Suppressor macrophage treated with lipopolysaccharide for 4 hours (primary cell): ENCODE measurements around the gene SCN3B.
"Not testable (repeated sequence)": the region's sequence is repeated elsewhere in the genome, so short reads cannot be mapped to it uniquely, and the experiment has no call there.

Experiments
- DNase-seq: peaks from one replicate; pipeline ENCODE4 v3.0.0-alpha.2; 2020

SCN3B gene, protein sequence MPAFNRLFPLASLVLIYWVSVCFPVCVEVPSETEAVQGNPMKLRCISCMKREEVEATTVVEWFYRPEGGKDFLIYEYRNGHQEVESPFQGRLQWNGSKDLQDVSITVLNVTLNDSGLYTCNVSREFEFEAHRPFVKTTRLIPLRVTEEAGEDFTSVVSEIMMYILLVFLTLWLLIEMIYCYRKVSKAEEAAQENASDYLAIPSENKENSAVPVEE

DNA sequence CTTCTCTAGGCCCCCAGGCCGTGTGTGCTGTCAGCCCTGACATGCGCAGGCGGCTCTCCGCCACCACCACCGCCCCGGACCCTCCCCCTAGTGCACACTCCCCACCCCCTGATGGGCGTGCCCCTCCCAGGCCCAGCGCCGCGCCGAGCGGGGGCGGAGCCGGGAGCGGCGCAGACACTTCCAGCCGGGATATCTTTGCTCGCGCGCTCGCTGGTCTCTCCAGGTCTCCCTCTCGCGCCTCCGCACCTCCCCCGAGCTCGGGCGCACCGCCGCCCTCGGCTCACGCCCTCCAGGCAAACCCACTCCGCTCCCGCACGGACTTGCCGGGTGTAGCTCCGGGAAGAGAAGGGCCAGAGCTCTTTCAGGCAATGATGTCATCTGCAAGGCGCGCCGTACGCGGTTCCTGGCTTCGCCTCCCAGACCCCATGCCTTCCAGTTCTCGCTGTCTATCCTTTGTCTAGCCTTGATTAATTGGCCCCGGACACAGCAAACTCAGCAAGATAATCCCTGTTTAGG is at the start of gene SCN3B:
SCN3B (minus strand) TSS at position 59 of the 516 bp plus-strand sequence. CDS start 823 bp downstream, outside the sequence.
- DNase-seq = peak; percentile 21

DNA sequence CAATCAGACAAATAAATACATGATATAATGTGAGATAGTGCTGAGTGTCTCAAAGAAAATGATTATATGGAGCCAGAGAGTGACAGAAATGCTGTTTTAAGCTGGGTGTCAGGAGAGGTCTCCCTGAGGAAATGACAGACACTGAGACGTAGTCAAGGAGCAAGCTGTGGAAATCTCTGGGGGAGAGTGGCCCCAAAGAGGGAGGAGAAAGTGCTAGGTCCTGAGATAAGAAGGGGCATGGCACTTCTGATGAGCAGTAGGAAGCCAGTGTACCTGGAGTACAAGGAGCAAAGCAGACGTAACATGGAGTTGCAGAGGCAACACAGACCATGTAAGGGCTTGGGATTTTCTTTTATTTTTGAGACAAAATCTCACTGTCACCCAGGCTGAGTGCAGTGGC is 48.3 kb upstream of the SCN3B start:
- no peak for DNase-seq

DNA sequence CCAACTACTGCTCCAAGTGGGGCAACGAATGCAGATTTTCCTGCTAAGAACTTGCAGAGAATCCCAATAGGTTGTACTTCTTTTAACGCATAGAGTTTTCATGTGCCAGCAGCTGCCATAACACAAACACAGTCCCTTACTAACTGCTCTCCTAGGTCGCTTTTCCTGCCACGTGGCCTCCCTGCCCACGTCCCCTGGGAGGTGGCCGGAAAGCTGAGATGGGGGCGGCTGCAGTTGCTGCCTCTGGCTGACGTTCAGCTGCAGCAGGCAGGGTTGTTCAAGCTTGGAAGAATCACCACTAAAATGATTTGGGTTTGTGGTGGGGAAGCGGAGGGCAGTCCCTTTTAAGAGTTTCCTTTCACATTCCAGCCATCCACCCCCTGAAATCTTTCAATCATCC is 47.7 kb upstream of the SCN3B start:
- no peak for DNase-seq

DNA sequence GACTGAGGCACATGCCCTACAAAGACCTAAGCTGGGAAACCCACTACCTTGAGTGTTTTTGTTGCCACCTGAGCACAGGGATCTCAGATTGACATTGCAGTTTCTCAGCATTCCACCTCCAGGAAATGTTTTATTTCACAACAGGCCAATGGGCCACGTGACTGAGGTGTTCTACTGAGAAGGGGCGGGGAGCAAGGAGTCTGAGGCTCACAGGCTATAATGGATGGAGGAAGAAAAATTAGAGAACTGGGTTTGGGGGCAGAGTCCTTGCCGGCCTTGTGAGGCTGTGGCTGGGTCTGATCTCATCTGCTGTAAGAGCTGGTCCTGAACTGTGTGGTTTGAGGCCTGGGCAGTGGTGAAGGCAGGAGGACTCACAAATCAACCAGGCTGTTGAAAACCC is 46.3 kb upstream of the SCN3B start:
- DNase-seq = no peak

DNA sequence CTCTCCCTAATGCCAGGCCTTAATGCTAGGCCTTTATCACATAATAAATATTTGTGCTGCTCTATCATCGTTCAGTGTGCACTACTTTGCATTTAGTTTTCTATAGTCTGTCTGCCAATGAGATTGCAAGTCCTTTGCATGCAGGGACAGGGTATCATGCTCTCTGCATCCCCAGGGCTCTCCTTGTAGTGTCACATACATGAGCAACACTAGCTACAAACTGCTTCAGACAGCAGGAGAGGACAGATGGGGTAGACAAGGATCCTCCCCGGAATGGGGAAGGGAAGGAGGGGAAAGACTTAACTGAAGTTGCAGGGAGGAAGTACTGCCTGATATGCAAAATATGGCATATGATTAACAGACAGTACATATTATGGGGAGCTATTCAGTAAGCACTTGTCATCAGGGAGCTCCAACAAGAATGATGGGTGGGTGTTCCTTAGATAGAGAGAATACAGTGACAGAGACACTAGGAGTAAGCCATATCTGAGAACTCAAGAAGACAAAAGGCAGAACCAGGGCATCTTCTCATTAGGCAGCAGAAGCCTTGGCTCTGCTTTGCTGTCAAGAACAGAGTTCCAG is 44.2 kb upstream of the SCN3B start:
- DNase-seq = peak; percentile 3

DNA sequence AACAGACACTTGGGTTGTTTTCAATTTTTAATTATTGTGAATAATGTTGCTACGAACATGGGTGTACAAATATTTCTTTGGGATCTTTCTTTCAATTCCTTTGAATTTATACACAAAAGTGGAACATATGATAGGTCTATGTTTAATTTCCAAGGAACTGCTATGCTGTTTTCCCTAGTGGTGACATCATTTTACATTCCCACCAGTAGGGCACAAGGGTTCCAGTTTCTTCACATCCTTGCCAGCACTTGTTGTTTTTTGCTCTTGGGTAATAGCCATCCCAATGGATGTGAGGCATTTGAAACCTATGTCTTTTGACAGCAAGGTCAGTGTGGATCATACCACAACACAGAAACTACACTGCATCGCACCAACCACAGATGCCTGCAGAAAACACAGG is 41.8 kb upstream of the SCN3B start:
- no peak for DNase-seq

DNA sequence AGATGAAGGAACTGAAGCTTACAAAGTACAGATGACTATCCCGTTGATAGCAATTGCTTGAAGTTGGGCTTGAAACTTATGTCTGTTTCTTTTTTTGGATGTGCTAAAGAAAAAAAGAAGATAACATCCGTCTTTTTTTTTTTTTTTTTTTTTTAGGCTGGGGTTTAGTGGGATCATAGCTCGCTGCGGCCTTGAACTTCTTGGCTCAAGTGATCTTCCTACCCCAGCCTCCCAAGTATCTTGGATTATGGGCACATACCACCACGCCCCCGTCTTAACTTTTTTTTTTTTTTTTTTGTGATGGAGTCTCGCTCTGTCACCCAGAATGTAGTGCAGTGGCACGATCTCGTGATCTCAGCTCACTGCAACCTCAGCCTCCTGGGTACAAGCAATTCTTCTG is 40.8 kb upstream of the SCN3B start:
- no peak for DNase-seq

DNA sequence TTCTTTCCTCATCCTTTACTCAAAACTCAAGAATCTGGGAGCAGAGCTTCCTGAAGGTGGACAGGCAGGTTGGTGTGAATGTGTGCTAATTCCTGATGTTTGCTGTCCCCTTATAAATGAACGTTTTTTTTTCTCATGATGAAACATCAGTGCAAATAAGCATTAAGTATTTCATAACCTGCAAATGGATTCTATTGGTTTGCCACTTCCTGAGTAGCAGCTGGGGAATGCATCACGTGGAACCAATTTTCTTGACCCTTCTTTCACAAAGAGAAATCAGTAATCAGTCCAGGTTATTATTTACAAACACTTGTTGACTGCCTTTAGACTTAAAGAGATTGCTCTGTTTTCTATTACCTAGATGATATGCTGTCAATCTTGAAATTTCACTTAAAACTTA is 40.1 kb upstream of the SCN3B start:
- DNase-seq = no peak

DNA sequence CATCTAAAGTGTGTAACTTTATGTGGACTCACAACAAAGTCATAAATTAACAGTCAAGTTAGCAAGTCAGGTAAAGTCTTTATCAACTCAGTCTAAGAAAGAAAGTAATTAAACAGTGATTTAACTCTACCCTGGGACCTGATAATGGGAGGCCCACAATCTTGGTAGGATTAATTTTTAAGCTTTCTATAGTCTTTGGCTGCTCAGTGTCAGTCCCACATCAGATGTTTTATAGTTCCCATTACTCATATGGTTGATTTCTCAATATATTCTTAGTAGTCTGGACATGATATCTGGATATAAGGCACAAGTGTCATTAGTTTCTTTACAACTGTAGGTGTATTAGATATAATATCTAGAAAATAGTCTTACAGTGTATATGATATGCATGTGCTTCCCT is 38.5 kb upstream of the SCN3B start:
- DNase-seq = no peak

DNA sequence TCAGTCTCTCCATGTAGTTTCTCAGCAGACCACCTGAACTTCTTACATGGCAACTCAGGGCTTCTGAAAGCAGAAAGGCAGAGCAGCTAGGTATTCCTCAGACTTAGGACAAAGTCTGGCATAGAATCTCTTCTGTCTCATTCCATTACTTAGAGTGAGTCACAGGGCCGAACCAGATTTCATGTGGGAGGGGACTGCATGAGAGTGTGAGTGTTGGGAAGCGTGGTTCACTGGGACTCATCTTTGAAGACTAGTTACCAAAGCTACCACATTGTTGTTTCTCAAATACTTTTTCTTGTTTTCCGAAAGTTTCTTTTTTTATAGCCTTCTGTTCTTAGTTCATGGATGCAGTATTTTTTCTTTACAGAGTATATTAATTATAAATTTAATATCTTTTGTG is 36.1 kb upstream of the SCN3B start:
- DNase-seq = no peak

DNA sequence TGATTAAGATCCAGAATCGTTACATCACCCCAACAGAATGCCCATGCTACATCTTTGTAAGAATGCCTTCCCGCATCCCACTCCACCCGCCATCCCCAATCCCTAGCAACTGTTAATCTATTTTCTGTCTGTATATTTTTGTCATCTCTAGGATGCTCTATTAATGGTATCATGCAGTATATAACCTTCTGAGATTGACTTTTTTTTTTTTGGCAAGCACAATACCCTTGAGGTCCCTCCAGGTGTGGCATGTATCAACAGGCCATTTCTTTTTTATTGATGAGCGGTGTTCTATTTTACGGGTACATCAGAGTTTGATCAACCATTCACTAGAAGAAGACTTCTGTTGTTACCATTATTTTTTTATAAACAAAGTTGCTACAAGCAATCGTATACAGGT is 30.2 kb upstream of the SCN3B start:
- no peak for DNase-seq

DNA sequence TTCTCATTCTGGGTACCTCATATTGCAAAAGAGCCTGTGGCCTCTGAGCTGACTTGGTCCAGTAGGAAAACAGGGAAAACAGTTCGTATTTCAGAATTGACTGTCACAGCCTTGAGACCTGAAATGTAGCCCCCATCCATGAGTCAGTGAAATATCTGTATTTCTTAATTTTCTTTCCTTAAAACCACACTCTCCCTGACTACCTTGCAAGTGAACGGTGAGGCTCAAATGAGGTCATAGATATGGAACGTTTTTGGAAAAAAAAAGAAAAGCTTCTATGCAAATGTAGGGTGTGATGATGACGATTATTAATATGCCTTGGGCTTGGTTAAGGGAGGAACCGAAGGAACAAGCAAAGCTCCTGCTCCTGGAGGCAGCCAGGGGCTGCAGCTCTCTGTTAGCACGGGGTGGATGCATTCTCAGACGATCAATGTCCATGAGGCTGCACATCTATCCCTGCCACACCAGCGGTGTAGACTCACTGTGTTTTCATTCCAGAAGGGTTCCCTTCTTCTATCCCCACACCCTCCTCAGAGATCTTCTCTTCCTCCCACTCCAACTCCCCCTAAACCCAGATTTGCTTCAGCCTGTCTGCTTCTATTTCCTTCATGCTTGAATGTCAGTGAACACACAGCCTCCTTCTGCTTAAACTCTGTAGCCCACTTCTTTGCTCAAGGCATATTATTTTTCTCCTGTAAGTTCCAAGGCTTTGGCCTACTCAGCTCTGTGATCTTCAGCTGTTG is 29.2 kb upstream of the SCN3B start:
- no peak for DNase-seq

DNA sequence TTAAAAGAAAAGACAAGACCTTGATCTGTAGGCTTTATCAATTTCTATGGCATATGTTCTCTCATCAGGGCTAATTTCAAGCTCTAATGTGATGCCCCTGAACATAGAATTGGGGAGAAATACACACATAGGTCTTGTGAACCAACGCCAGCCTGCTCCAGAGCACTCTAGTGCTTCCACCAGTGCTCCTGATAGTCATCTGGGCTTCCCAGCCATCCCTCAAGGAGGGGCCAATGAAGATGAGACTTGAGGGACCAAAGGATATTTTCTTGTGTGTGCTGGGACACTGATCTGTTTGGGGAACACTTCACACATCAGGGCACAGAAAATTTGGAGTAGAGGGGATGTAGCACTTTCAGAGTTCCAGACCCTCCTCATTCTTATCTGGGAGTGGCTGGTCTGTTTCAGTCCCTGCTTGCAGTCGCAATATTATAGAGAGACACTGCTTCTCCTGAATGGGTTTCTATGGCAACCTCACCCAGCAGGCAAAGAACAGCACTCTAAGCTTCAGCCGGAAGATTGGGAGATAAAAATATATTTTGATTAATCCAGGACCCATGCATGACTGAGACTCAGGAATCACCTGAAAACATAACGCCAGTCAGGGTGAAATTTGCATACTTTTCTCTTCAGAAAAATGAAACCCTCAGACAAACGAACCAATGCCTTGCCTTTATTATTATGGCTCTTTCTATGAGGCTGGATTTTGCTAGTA is 28.4 kb upstream of the SCN3B start:
- no peak for DNase-seq

DNA sequence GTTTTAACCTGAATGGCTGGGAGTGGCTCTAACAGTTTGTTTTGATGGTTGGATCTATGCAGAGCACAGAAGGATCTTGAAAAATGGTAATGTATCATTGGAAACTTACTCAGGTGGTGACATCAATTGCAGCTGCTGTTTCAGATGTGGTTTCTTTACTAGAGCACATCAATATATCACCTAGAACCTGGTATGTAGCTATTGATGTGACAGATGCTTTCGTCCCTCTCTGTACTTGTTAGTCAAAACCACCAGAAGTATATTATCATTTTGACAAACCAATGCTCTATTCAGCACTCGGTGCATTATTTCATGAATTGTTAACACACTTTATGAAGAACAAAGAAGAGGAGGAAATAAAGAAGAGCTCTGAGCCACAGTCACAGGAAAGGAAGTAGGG is 26.6 kb upstream of the SCN3B start:
- DNase-seq = no peak

DNA sequence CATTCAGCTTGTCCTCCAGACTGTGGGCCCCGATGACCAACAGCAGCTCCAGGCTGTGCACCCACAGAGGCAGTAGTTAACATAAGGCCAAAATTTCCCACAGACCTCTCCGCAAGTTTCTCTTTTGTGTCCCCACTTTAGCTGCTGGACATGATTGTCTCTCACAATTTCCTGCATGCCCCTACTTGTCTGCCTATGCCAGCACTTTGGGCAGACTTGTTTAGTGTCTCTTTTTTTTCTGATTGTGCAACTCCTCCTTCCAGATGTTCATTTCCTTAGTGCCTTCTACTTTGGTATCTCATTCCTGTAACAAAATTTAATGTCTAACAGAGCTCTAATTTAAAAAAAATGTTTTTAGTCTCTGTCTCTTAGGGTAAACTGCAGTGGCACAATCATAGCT is 23.8 kb upstream of the SCN3B start:
- no peak for DNase-seq

DNA sequence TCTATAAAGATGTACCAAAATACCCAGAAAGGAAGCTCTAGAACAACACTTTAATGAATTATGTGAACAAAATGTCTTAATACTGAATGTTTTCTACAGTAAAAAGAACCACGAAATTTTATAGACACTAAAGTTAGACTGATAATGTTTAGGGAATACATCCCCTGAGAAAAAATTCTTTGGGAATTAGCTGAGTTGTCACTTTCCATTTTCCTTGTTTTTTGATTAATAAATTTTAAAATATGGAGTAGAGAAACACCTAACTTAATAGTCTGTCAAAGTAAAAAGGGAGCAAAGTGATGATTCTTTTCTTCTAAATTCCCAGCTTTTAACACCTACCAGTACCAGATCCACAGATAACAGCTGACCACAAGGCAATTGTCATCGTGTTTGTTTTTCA is 23.1 kb upstream of the SCN3B start:
- no peak for DNase-seq

DNA sequence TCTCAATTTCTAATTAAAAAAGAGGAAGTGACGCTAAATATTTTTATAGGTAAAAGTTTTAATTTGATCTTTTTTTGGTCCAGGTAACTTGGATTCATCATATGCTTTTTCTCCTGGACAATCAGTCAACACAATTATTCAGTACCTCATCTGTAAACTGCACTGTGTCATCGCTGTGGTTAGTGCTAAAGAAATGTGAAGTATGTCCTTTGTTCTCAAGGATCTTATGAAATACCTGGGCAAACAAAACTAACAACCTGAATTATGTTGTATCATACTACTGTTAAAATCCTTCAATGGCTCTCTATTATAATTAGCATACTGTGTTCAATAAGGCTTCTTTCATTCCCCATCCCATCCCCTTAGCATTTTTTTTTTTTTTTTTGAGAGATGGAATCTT is 19.9 kb upstream of the SCN3B start:
- no peak for DNase-seq

DNA sequence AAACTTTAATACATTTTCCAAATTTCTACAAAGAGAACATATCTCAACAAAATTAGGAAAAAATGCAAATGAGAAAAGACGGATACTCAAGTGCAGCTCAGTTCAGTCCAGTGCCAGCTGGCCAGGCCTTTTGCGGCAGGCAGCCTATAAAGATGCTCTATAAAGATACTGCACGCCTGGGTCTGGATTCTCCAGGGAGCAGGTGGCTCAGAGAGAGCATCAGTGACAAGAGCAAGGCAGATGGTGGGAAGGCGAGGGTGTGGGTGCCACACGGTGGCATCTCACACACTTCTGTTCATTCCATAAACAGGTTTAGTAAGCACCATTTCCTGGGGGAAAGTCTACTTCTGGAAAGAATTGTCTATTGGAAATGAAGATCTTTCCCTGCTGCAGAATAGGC is 18.1 kb upstream of the SCN3B start:
- no peak for DNase-seq

DNA sequence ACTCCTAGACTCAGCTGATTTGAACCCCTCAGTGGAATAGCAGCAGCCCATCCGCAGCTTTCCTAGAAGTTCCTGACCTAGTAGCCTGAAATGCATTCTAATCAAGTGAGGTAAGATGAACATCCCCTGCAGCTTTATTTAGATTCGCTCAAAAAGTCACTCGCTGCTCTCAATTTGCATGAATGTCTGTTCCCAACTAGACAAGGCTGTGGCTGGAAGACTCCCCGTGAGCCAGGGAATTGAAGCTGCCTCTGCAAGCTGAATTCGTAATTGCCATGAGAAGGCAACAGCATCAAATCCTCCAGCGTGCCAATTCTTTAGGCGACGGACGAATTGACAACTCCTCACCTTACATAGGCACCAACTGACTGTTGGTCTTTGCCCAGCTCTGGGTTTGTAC is 17.1 kb upstream of the SCN3B start:
- no peak for DNase-seq

DNA sequence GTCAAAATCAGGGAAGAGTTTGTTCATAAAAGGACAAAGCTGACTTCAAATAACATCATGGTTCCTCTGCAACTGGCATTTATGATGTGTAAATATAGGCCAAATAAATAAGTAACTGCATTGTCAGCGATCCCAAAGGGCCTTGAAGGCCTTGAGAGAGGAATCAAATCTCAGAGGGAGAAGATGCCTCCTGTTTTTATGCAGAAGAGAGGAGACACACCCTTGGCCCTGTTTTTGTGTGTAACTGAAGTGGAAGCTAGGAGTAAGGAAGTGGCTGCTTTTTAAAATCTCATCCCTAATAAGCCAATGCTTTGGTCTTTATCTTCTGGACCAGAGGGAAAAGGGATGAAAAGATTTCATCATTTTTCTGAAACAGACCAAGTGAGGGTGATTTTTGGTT is 15.7 kb upstream of the SCN3B start:
- DNase-seq = no peak

DNA sequence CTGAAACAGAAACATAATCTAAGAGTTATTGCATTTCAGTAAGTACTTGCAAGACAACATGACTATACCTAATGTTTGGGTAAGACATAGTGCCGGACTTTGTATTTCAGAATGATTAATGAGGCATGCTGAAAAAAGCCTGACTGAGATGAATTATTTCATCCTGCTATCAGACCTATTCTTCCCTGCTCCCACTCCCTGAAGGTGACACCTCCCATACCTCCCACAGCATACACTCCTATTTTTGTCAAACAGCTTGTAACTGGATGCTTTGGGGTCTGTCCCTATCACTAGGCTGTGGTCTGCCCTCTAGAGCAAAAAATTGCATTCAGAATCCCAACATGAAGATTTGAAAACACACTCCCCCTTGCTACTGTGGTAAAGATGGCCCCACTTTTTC is 10.9 kb upstream of the SCN3B start:
- DNase-seq = no peak

DNA sequence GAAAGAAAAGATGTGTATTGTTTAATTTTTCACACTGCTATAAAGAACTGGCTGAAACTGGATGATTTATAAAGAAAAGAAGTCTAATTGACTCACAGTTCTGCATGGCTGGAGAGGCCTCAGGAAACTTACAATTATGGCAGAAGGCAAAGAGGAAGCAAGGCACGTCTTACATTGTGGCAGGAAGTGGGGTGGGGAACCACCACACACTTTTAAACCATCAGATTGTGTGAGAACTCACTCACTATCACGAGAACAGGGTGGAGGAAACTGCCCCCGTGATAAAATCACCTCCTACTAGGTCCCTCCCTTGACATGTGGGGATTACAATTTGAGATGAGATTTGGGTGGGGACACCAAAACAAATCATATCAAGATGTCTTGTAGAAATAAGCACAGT is 5.5 kb upstream of the SCN3B start:
- DNase-seq = not testable (repeated sequence)

DNA sequence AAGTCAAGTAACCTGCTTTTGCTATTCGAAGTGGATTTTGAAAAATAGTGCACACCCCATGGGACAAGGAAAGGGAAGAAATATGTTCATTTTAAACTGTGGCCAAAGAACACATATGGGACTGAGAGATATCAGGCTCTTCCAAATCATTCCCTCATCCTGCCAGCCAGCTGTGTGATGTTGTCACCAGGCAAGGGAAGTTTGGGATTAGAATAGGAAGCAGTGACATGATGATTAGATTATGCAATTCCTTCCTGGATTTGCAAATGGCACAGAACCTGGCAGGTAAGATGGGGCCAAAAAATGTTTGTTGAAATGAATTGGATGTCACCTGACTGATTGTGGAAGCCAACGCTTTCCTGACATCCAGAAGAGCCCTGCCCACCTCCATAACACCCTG is 4.9 kb upstream of the SCN3B start:
- DNase-seq = no peak
